SK-N-SH (cell line): ENCODE results near the gene ADGRL3. TPM values are rescaled to one million over a fixed set of nuclear protein-coding genes. Genes with fewer than 3 reads are reported as not detected.
A peak's percentile ranks its signal among the peaks of the same experiment; 100 is the strongest.

ENCODE experiments used
- CTCF ChIA-PET: fragments of 300-600, 350-600 bp; formaldehyde crosslinking; extraction: SDS; loops from one replicate; lab custom pipeline; 2021; lab: Yijun Ruan, JAX
- POLR2A ChIA-PET: fragments of 350-600 bp; sonication (Branson Sonifier 250); formaldehyde crosslinking; extraction: SDS; loops from one replicate; lab custom pipeline; 2020; ENCODE audit warnings: antibody characterized with exemption, inconsistent platforms; lab: Yijun Ruan, JAX
- DNase-seq: peaks from one replicate; pipeline ENCODE4 v3.0.0; 2012
- H2AFZ ChIP-seq: fragments of 200-600 bp; sonication (generic); 2 replicates; pipeline ENCODE4 v1.8.1; 2016; ENCODE audit warnings: antibody characterized with exemption, mild to moderate bottlenecking, low read depth
- H3F3A ChIP-seq: fragments of 200-600 bp; sonication (generic); replicated peaks from 2 replicates; pipeline ENCODE3; 2016; ENCODE audit warnings: antibody characterized with exemption, mild to moderate bottlenecking; ENCODE audit not compliant: insufficient read depth
- H3K27ac ChIP-seq, 2 experiments: fragments of 200-500 bp in 1 of 2; fragments of 200-600 bp in 1 of 2; sonication (Bioruptor generic) in 1 of 2; sonication (generic), shearing (Covaris generic) in 1 of 2; 2 replicates each; pipeline versions ENCODE4 v1.5.1 to v1.6.1; 2014 to 2016; ENCODE audit warnings: low read depth in 2 of 2, inconsistent platforms in 1 of 2, low read length in 1 of 2, mild to moderate bottlenecking in 1 of 2, mixed read lengths in 1 of 2
- H3K27me3 ChIP-seq: fragments of 200-600 bp; sonication (generic), shearing (Covaris generic); 2 replicates; pipeline ENCODE4 v1.6.1; 2016; ENCODE audit warnings: mixed run types; ENCODE audit not compliant: insufficient read depth
- H3K36me3 ChIP-seq, 2 experiments: fragments of 200-500 bp in 1 of 2; fragments of 200-600 bp in 1 of 2; sonication (Bioruptor generic) in 1 of 2; sonication (generic) in 1 of 2; replicated peaks in 1 of 2; 2 replicates each; pipeline versions ENCODE3 to v1.5.1; 2014 to 2016; ENCODE audit warnings: low read length in 1 of 2, mild to moderate bottlenecking in 1 of 2; ENCODE audit not compliant: insufficient read depth in 2 of 2, control insufficient read depth in 1 of 2
- H3K4me1 ChIP-seq, 2 experiments: fragments of 200-500 bp in 1 of 2; fragments of 200-600 bp in 1 of 2; sonication (Bioruptor generic) in 1 of 2; sonication (generic), shearing (Covaris generic) in 1 of 2; 2 replicates each; pipeline versions ENCODE4 v1.5.1 to v1.6.1; 2014 to 2016; ENCODE audit warnings: low read depth in 1 of 2, low read length in 1 of 2, mixed run types in 1 of 2; ENCODE audit not compliant: insufficient read depth in 2 of 2, control insufficient read depth in 1 of 2
- H3K4me2 ChIP-seq: fragments of 200-600 bp; sonication (generic), shearing (Covaris generic); 2 replicates; pipeline ENCODE4 v1.6.1; 2017; ENCODE audit warnings: mixed run types
- H3K4me3 ChIP-seq, 2 experiments: fragments of 200-500 bp in 1 of 2; fragments of 200-600 bp in 1 of 2; sonication (Bioruptor generic) in 1 of 2; sonication (generic), shearing (Covaris generic) in 1 of 2; 2 replicates each; pipeline versions ENCODE4 v1.5.1 to v1.8.1; 2014 to 2016; ENCODE audit warnings: low read depth in 2 of 2, inconsistent platforms in 1 of 2, low read length in 1 of 2, mild to moderate bottlenecking in 1 of 2, mixed read lengths in 1 of 2, moderate library complexity in 1 of 2
- H3K79me2 ChIP-seq: fragments of 200-600 bp; sonication (generic); 2 replicates; pipeline ENCODE4 v1.8.1; 2017; ENCODE audit warnings: mild to moderate bottlenecking; ENCODE audit not compliant: insufficient read depth
- H3K9ac ChIP-seq: fragments of 200-600 bp; sonication (generic); 2 replicates; pipeline ENCODE4 v1.6.1; 2017; ENCODE audit warnings: mixed run types
- H3K9me2 ChIP-seq: fragments of 200-600 bp; sonication (generic); 2 replicates; pipeline ENCODE4 v1.6.1; 2017; ENCODE audit warnings: mixed run types
- H3K9me3 ChIP-seq: fragments of 200-600 bp; sonication (generic); 2 replicates; pipeline ENCODE4 v1.6.1; 2017; ENCODE audit warnings: mixed run types, mild to moderate bottlenecking, moderate library complexity
- H4K20me1 ChIP-seq: fragments of 200-600 bp; sonication (generic); 2 replicates; pipeline ENCODE4 v1.6.1; 2017; ENCODE audit warnings: mild to moderate bottlenecking, mixed run types; ENCODE audit not compliant: insufficient read depth
- ELF1 ChIP-seq: IDR thresholded peaks from 2 replicates; pipeline ENCODE4 v1.4.0; 2012
- EP300 ChIP-seq, 2 experiments: IDR thresholded peaks; 2 replicates each; pipeline versions ENCODE4 v1.4.0 to v1.6.1; 2012; ENCODE audit warnings: borderline replicate concordance in 1 of 2, low read depth in 1 of 2, low read length in 1 of 2
- FOSL2 ChIP-seq: IDR thresholded peaks from 2 replicates; pipeline ENCODE4 v1.4.0; 2012; ENCODE audit warnings: low read depth, mild to moderate bottlenecking, moderate library complexity, borderline replicate concordance
- FOXJ3 ChIP-seq: sonication (generic); formaldehyde crosslinking; IDR thresholded peaks from 2 replicates; pipeline ENCODE4 v1.5.1; 2020; ENCODE audit warnings: mild to moderate bottlenecking, missing genetic modification reagents
- FOXM1 ChIP-seq: IDR thresholded peaks from 2 replicates; pipeline ENCODE4 v1.4.0; 2012; ENCODE audit warnings: low read depth, mild to moderate bottlenecking
- JUND ChIP-seq: IDR thresholded peaks from 2 replicates; pipeline ENCODE4 v1.4.0; 2012
- NFIC ChIP-seq: IDR thresholded peaks from 2 replicates; pipeline ENCODE4 v1.4.0; 2012; ENCODE audit warnings: borderline replicate concordance
- NRF1 ChIP-seq: IDR thresholded peaks from 2 replicates; pipeline ENCODE4 v1.6.1; 2012; ENCODE audit warnings: low read depth, mild to moderate bottlenecking, low read length
- POLR2AphosphoS5 ChIP-seq: IDR thresholded peaks from 2 replicates; pipeline ENCODE4 v1.6.1; 2012; ENCODE audit warnings: low read depth, low read length
- RAD21 ChIP-seq: IDR thresholded peaks from 2 replicates; pipeline ENCODE4 v1.6.1; 2012; ENCODE audit warnings: mild to moderate bottlenecking, low read length
- SMC3 ChIP-seq: IDR thresholded peaks from 2 replicates; pipeline ENCODE4 v1.6.1; 2012; ENCODE audit warnings: low read depth, low read length, improper control_type of control experiment
- TAF1 ChIP-seq: IDR thresholded peaks from 2 replicates; pipeline ENCODE4 v1.6.1; 2012; ENCODE audit warnings: low read depth, mild to moderate bottlenecking, low read length, moderate library complexity, borderline replicate concordance
- TCF12 ChIP-seq: IDR thresholded peaks from 2 replicates; pipeline ENCODE4 v1.4.0; 2012
- TEAD4 ChIP-seq: IDR thresholded peaks from 2 replicates; pipeline ENCODE4 v1.4.0; 2012; ENCODE audit warnings: mild to moderate bottlenecking, borderline replicate concordance; ENCODE audit not compliant: insufficient read depth
- WGBS: methylation state at CpG from one replicate; pipeline ENCODE4 v1.1.6; 2017; ENCODE audit warnings: low lambda C conversion rate; 5-methylcytosine and 5-hydroxymethylcytosine counted together
- polyA plus RNA-seq, 3 experiments: library from polyadenylated mRNA; depleted of rRNA; stranded (reverse); fragments of >200 nt; gene quantifications; 2 replicates each; pipeline ENCODE4 v1.2.3, GENCODE V29; 2012
- TF ChIP-seq, protein P1 (sequence below): fragments of 150-350 bp; IDR thresholded peaks from 2 replicates; pipeline ENCODE4 v1.6.1; 2017; ENCODE audit warnings: antibody characterized with exemption, low read length, low read depth, borderline replicate concordance
- TF ChIP-seq, protein P2 (sequence below): IDR thresholded peaks from 2 replicates; pipeline ENCODE4; 2012
- TF ChIP-seq, protein P3 (sequence below): IDR thresholded peaks from 2 replicates; pipeline ENCODE4 v1.6.1; 2012; ENCODE audit warnings: mild to moderate bottlenecking, low read depth, low read length, moderate library complexity
- TF ChIP-seq, protein P4 (sequence below): fragments of 200-600 bp; sonication (generic); IDR thresholded peaks from 2 replicates; pipeline ENCODE4 v1.6.1; 2017; ENCODE audit warnings: antibody characterized with exemption, mild to moderate bottlenecking, moderate library complexity
- TF ChIP-seq, protein P5 (sequence below): IDR thresholded peaks from 2 replicates; pipeline ENCODE4 v1.4.0; 2012; ENCODE audit warnings: low read depth, borderline replicate concordance

Gene ADGRL3
- polyA plus RNA-seq, 1 of the 3 experiments (the other 2 are of a cell fraction): 0.03 TPM

DNA sequence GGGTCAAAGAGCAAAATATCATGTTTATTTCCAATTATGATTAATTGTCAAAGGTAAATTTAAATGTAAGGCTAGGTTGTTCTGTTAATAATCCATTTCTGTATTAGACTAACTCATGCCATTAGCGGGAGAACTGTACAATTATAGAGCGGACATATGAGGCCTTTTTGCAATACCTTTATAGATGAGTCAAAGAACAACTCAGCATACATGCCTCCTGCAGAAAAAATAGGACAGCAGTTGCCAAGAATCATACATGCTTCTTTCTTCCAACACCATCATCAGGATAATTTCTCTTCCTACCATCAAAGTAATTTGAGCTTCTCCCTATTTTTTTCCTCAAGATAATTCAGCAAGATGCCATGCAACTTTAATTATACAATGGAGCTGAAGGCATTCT, 917.8 kb downstream of the ADGRL3 start:
- H3K4me2 ChIP-seq: no peak overlapping the region
- CTCF ChIA-PET: no interaction called here
- peaks cover 3% of the 10 kb centered on the region; the same call in 1 of the 2 replicates for H3K9me2 ChIP-seq
- H4K20me1 ChIP-seq: no peaks in the 10 kb centered on the region
- peaks cover 0 to 8% of the 10 kb centered on the region in 2 experiments; a peak in 2 of 4 replicates for H3K4me1 ChIP-seq
- no peak overlapping the region for H3K4me3 ChIP-seq
- 14% methylated on average over 2 of the region's 2 CpGs for WGBS
- no peaks in the 10 kb centered on the region for H3F3A ChIP-seq
- H3K27ac ChIP-seq: no peak overlapping the region; a peak in 1 of 4 replicates
- H3K9ac ChIP-seq: no peak overlapping the region
- no peaks in the 10 kb centered on the region for H3K79me2 ChIP-seq
- no peak overlapping the region for H2AFZ ChIP-seq
- no peaks in the 10 kb centered on the region for H3K36me3 ChIP-seq
- TF ChIP-seq FOSL2 (peak; percentile 47; the same call in 1 of the 2 replicates), ELF1 (no peak), NFIC (peak; percentile 76), TCF12 (peak; percentile 78), EP300 (IDR thresholded peaks at IDR 0.05; ENCODE audit: borderline replicate concordance in 1 of 2, low read depth in 1 of 2, low read length in 1 of 2) (peak in 1 of 2 experiments; percentile 45; a peak in 1 of 4 replicates), TEAD4 (0 out of 2 replicates have a peak, but pooled peaks have one; percentile 25), JUND (peak; percentile 56), NRF1 (no peak), RAD21 (no peak)
- TF ChIP-seq, protein P1, sequence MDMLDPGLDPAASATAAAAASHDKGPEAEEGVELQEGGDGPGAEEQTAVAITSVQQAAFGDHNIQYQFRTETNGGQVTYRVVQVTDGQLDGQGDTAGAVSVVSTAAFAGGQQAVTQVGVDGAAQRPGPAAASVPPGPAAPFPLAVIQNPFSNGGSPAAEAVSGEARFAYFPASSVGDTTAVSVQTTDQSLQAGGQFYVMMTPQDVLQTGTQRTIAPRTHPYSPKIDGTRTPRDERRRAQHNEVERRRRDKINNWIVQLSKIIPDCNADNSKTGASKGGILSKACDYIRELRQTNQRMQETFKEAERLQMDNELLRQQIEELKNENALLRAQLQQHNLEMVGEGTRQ: no peak
- TF ChIP-seq, protein P2, sequence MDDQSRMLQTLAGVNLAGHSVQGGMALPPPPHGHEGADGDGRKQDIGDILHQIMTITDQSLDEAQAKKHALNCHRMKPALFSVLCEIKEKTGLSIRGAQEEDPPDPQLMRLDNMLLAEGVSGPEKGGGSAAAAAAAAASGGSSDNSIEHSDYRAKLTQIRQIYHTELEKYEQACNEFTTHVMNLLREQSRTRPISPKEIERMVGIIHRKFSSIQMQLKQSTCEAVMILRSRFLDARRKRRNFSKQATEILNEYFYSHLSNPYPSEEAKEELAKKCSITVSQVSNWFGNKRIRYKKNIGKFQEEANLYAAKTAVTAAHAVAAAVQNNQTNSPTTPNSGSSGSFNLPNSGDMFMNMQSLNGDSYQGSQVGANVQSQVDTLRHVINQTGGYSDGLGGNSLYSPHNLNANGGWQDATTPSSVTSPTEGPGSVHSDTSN: peak; percentile 58
- TF ChIP-seq, protein P3, sequence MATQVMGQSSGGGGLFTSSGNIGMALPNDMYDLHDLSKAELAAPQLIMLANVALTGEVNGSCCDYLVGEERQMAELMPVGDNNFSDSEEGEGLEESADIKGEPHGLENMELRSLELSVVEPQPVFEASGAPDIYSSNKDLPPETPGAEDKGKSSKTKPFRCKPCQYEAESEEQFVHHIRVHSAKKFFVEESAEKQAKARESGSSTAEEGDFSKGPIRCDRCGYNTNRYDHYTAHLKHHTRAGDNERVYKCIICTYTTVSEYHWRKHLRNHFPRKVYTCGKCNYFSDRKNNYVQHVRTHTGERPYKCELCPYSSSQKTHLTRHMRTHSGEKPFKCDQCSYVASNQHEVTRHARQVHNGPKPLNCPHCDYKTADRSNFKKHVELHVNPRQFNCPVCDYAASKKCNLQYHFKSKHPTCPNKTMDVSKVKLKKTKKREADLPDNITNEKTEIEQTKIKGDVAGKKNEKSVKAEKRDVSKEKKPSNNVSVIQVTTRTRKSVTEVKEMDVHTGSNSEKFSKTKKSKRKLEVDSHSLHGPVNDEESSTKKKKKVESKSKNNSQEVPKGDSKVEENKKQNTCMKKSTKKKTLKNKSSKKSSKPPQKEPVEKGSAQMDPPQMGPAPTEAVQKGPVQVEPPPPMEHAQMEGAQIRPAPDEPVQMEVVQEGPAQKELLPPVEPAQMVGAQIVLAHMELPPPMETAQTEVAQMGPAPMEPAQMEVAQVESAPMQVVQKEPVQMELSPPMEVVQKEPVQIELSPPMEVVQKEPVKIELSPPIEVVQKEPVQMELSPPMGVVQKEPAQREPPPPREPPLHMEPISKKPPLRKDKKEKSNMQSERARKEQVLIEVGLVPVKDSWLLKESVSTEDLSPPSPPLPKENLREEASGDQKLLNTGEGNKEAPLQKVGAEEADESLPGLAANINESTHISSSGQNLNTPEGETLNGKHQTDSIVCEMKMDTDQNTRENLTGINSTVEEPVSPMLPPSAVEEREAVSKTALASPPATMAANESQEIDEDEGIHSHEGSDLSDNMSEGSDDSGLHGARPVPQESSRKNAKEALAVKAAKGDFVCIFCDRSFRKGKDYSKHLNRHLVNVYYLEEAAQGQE: no peak
- no peaks in the 10 kb centered on the region for H3K27me3 ChIP-seq
- POLR2A ChIA-PET: no interaction called here
- DNase-seq: no peak
- no peaks in the 10 kb centered on the region for H3K9me3 ChIP-seq

DNA sequence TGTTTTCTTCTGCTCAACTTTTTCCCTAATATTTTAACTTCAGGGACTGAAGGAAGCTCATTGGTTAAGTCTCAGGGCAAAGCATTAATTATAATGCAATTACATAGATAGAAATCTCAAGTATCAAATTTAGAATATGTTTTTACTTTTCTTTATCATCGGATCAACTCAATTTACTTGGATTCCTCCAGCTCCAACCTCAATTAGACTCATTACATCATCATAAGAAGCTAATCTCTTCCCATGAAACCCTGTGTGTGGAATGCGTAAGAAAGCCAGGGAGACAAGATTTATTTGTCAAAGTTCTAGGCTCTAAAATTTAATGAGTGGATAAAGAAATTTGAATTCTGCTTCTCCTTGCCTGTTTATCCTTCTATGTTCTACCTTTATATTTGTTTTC, 918.4 kb downstream of the ADGRL3 start:
- Histone ChIP-seq H3K27me3 (no peaks in the 10 kb centered on the region), H3K4me1 (peaks cover 0 to 8% of the 10 kb centered on the region in 2 experiments; a peak in 2 of 4 replicates), H3K4me2 (no peak overlapping the region), H3K4me3 (no peak overlapping the region), H3K79me2 (no peaks in the 10 kb centered on the region), H3K36me3 (no peaks in the 10 kb centered on the region), H3K9ac (no peak overlapping the region), H3K9me3 (no peaks in the 10 kb centered on the region), H3K27ac (peak overlapping the region; percentile 38 to 68; a peak in 2 of 4 replicates), H4K20me1 (no peaks in the 10 kb centered on the region), H3K9me2 (peaks cover 3% of the 10 kb centered on the region; the same call in 1 of the 2 replicates), H3F3A (no peaks in the 10 kb centered on the region), H2AFZ (no peak overlapping the region)
- ChIA-PET CTCF (no interaction called here), POLR2A (no interaction called here)
- 9% methylated on average over 2 of the region's 2 CpGs for WGBS
- no peak for DNase-seq
- TF ChIP-seq, protein P4, sequence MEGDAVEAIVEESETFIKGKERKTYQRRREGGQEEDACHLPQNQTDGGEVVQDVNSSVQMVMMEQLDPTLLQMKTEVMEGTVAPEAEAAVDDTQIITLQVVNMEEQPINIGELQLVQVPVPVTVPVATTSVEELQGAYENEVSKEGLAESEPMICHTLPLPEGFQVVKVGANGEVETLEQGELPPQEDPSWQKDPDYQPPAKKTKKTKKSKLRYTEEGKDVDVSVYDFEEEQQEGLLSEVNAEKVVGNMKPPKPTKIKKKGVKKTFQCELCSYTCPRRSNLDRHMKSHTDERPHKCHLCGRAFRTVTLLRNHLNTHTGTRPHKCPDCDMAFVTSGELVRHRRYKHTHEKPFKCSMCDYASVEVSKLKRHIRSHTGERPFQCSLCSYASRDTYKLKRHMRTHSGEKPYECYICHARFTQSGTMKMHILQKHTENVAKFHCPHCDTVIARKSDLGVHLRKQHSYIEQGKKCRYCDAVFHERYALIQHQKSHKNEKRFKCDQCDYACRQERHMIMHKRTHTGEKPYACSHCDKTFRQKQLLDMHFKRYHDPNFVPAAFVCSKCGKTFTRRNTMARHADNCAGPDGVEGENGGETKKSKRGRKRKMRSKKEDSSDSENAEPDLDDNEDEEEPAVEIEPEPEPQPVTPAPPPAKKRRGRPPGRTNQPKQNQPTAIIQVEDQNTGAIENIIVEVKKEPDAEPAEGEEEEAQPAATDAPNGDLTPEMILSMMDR: no peak
- TF ChIP-seq, protein P5, sequence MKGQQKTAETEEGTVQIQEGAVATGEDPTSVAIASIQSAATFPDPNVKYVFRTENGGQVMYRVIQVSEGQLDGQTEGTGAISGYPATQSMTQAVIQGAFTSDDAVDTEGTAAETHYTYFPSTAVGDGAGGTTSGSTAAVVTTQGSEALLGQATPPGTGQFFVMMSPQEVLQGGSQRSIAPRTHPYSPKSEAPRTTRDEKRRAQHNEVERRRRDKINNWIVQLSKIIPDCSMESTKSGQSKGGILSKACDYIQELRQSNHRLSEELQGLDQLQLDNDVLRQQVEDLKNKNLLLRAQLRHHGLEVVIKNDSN: no peak
- TF ChIP-seq FOXJ3 (no peak), NFIC (peak; percentile 30; the same call in 1 of the 2 replicates), EP300 (IDR thresholded peaks at IDR 0.05; ENCODE audit: borderline replicate concordance in 1 of 2, low read depth in 1 of 2, low read length in 1 of 2) (peak in 1 of 2 experiments; percentile 75; a peak in 1 of 4 replicates), POLR2AphosphoS5 (no peak; the same call in 1 of the 2 replicates), FOXM1 (0 out of 2 replicates have a peak, but pooled peaks have one; percentile 32), FOSL2 (no peak), SMC3 (no peak), TAF1 (no peak)
- TF ChIP-seq, protein P1: no peak
